SU-DHL-6 (cell line): ENCODE data around the gene HOXA5.

Experiments
- H2AFZ ChIP-seq: fragments of 200-600 bp; sonication (generic); 2 replicates; pipeline ENCODE4 v1.6.1; 2014; ENCODE audit warnings: low read depth, mild to moderate bottlenecking, moderate library complexity, mixed read lengths, antibody characterized with exemption, low read length; ENCODE audit not compliant: severe bottlenecking
- H3F3A ChIP-seq: fragments of 200-600 bp; shearing (Covaris generic); 2 replicates; pipeline ENCODE4 v1.6.0; 2016; ENCODE audit warnings: antibody characterized with exemption, mild to moderate bottlenecking; ENCODE audit not compliant: insufficient read depth
- H3K27ac ChIP-seq: fragments of 200-600 bp; sonication (generic); 2 replicates; pipeline ENCODE4 v1.5.1; 2016; ENCODE audit warnings: low read depth, mild to moderate bottlenecking, low read length, moderate library complexity, mixed read lengths
- H3K27me3 ChIP-seq: fragments of 200-600 bp; sonication (generic), shearing (Covaris generic); 2 replicates; pipeline ENCODE4 v1.6.0; 2014; ENCODE audit warnings: mild to moderate bottlenecking, low read length
- H3K36me3 ChIP-seq: fragments of 200-600 bp; sonication (generic); 2 replicates; pipeline ENCODE4 v1.6.1; 2014; ENCODE audit warnings: mild to moderate bottlenecking, low read length, mixed read lengths
- H3K4me2 ChIP-seq: fragments of 300-600, 200-600 bp; shearing (Covaris generic), sonication (generic); 2 replicates; pipeline ENCODE4 v1.6.0; 2014; ENCODE audit warnings: low read length, low read depth, mild to moderate bottlenecking; ENCODE audit not compliant: poor library complexity, severe bottlenecking
- H3K4me3 ChIP-seq: fragments of 200-600 bp; sonication (generic); 2 replicates; pipeline ENCODE4 v1.5.1; 2014; ENCODE audit warnings: antibody characterized with exemption, low read length, mild to moderate bottlenecking, mixed read lengths; ENCODE audit not compliant: insufficient read depth, poor library complexity, severe bottlenecking
- H3K79me2 ChIP-seq: fragments of 200-600 bp; sonication (generic); 2 replicates; pipeline ENCODE4 v1.6.1; 2014; ENCODE audit warnings: mild to moderate bottlenecking, low read length, moderate library complexity; ENCODE audit not compliant: insufficient read depth
- H3K9ac ChIP-seq: fragments of 200-600 bp; sonication (generic); 2 replicates; pipeline ENCODE4 v1.7.0; 2014; ENCODE audit warnings: mild to moderate bottlenecking, low read length
- H3K9me2 ChIP-seq: fragments of 200-600 bp; sonication (generic); replicated peaks from 2 replicates; pipeline ENCODE4 v1.6.1; 2014; ENCODE audit warnings: low read length; ENCODE audit not compliant: insufficient read depth
- H3K9me3 ChIP-seq: fragments of 200-600 bp; sonication (generic); 2 replicates; pipeline ENCODE4 v1.6.1; 2014; ENCODE audit warnings: low read length, mixed read lengths; ENCODE audit not compliant: insufficient read depth
- H4K20me1 ChIP-seq: fragments of 200-600 bp; sonication (generic); 2 replicates; pipeline ENCODE4 v1.6.1; 2014; ENCODE audit warnings: low read depth, mild to moderate bottlenecking, antibody characterized with exemption, low read length, moderate library complexity, mixed read lengths
- CTCF ChIP-seq: fragments of 200-600 bp; sonication (generic); IDR thresholded peaks from one replicate; pipeline ENCODE4 v1.5.1; 2017; ENCODE audit warnings: antibody characterized with exemption, mild to moderate bottlenecking, low read length, moderate library complexity; ENCODE audit not compliant: insufficient read depth, poor library complexity, severe bottlenecking
- EZH2phosphoT487 ChIP-seq: fragments of 200-600 bp; sonication (generic), shearing (Covaris generic); conservative IDR thresholded peaks from 2 replicates; pipeline ENCODE4 v1.6.1; 2018; ENCODE audit warnings: mild to moderate bottlenecking, antibody characterized with exemption, low read length, moderate library complexity, mixed read lengths

HOXA5 gene

GRCh38 chr7:27160145-27160545 is 16.7 kb upstream of the HOXA5 start:
- Histone ChIP-seq H4K20me1 (no peaks in the 10 kb centered on the region), H3K4me2 (peak overlapping the region; percentile 75)
- TF ChIP-seq EZH2phosphoT487, result no peak
- no peak for TF ChIP-seq CTCF

GRCh38 chr7:27159266-27160144 is 16.0 kb upstream of the HOXA5 start:
- Histone ChIP-seq H3K9ac (no peak overlapping the region), H3K9me3 (no peaks in the 10 kb centered on the region), H3K9me2 (no peaks in the 10 kb centered on the region), H3K4me3 (no peak overlapping the region), H3K36me3 (no peaks in the 10 kb centered on the region), H3K79me2 (0 out of 2 replicates have a peak, but pooled peaks cover 4% of the 10 kb centered on the region), H3K4me2 (peak overlapping the region; percentile 75), H2AFZ (peak overlapping the region; percentile 100), H3F3A (peaks cover 19% of the 10 kb centered on the region), H4K20me1 (no peaks in the 10 kb centered on the region), H3K27ac (no peak overlapping the region), H3K27me3 (no peaks in the 10 kb centered on the region)
- no peak for TF ChIP-seq CTCF
- TF ChIP-seq EZH2phosphoT487, result no peak

More at GRCh38 chr7:27160145-27160545, 16.7 kb upstream of the HOXA5 start:
- Histone ChIP-seq H2AFZ (peak overlapping the region; percentile 100), H3F3A (peaks cover 19% of the 10 kb centered on the region), H3K79me2 (0 out of 2 replicates have a peak, but pooled peaks cover 4% of the 10 kb centered on the region), H3K9me2 (no peaks in the 10 kb centered on the region), H3K9ac (peak overlapping the region; percentile 68), H3K4me3 (peak overlapping the region; percentile 56), H3K27ac (no peak overlapping the region), H3K27me3 (no peaks in the 10 kb centered on the region), H3K36me3 (no peaks in the 10 kb centered on the region), H3K9me3 (no peaks in the 10 kb centered on the region)

- Histone ChIP-seq H3K9ac (no peak overlapping the region), H3K4me3 (no peak overlapping the region), H3K79me2 (0 out of 2 replicates have a peak, but pooled peaks cover 4% of the 10 kb centered on the region), H3K27ac (no peak overlapping the region), H3K27me3 (no peaks in the 10 kb centered on the region), H3K4me2 (no peak overlapping the region), H4K20me1 (no peaks in the 10 kb centered on the region), H3K9me2 (no peaks in the 10 kb centered on the region), H3F3A (peaks cover 22% of the 10 kb centered on the region), H2AFZ (no peak overlapping the region), H3K9me3 (no peaks in the 10 kb centered on the region), H3K36me3 (0 out of 2 replicates have a peak, but pooled peaks cover 4% of the 10 kb centered on the region)
- no peak for TF ChIP-seq CTCF
- TF ChIP-seq EZH2phosphoT487, result no peak
Measured at GRCh38 chr7:27158436-27159265, 15.2 kb upstream of the HOXA5 start.
